ENCODE data around the gene FNDC8. TPM values are rescaled to one million over a fixed set of nuclear protein-coding genes. Genes with fewer than 3 reads are reported as not detected.

Gene FNDC8
- not detected for total RNA-seq

GRCh38 chr17:35121315-35121714 is at the start of gene FNDC8:
Gene FNDC8 (plus strand): TSS chr17:35121615. CDS start chr17:35121694, 79 bp downstream.
- no peak within 1 kb of the TSS for H3K4me3 Mint-ChIP-seq
- POLR2A ChIA-PET = interaction anchor here (1.2 to 3.2 kb wide), 2 partner anchors 7 to 9 kb away, joined by 5 to 15 read pairs; no protein-coding TSS in a partner anchor
- no peaks in the 10 kb centered on the region for H3K9me3 Mint-ChIP-seq

GRCh38 chr17:35073183-35073790 is 48.1 kb upstream of the FNDC8 start:
- peak; percentile 33 for DNase-seq
- peak overlapping the region; percentile 85 for H3K27ac Mint-ChIP-seq
- no peaks in the 10 kb centered on the region for H3K27me3 Mint-ChIP-seq
- intact Hi-C loops (cut with micrococcal nuclease) = no loop called here
- H3K9me3 Mint-ChIP-seq = no peaks in the 10 kb centered on the region
- peak overlapping the region; percentile 5 for H3K4me3 Mint-ChIP-seq
- no peak for TF ChIP-seq CTCF (IDR thresholded peaks at IDR 0.05)
- peaks cover 5% of the 10 kb centered on the region for H3K36me3 Mint-ChIP-seq (ENCODE audit: low read depth)
- ATAC-seq = peak; percentile 78
- ChIA-PET POLR2A (interaction anchor here (0.6 to 3.8 kb wide), 11 partner anchors 9 to 93 kb away, joined by 3 to 34 read pairs (median 5); partner anchors contain the start of genes LIG3 and RFFL), CTCF (interaction anchor here (1.0 to 1.9 kb wide), 5 partner anchors 10 to 74 kb away, joined by 3 to 9 read pairs (median 6); partner anchors contain the start of gene RFFL)
- H3K4me1 Mint-ChIP-seq (ENCODE audit: low read depth) = peaks cover 63% of the 10 kb centered on the region

More at GRCh38 chr17:35121315-35121714, at the start of gene FNDC8:
- Mint-ChIP-seq H3K4me1 (ENCODE audit: low read depth) (peaks cover 21% of the 10 kb centered on the region), H3K36me3 (ENCODE audit: low read depth) (peaks cover 19% of the 10 kb centered on the region), H3K27ac (no peak within 1 kb of the TSS), H3K27me3 (no peaks in the 10 kb centered on the region)
- ATAC-seq (no peak), DNase-seq (no peak)
- CTCF ChIA-PET = interaction anchor here (0.8 to 3.8 kb wide), 4 partner anchors 9 to 577 kb away, joined by 4 to 33 read pairs (median 18); no protein-coding TSS in a partner anchor
- intact Hi-C loops (cut with micrococcal nuclease) = loop anchor here (5.0 kb wide), 2 partner anchors 124 to 579 kb away; no protein-coding TSS in a partner anchor
- no peak for TF ChIP-seq CTCF (IDR thresholded peaks at IDR 0.05)

GRCh38 chr17:35073991-35074627 is 47.3 kb upstream of the FNDC8 start:
- intact Hi-C loops (cut with micrococcal nuclease) = loop anchor here (2.0 kb wide), 1 partner anchor 15 kb away; no protein-coding TSS in a partner anchor
- DNase-seq = no peak
- peak overlapping the region; percentile 1 for H3K4me3 Mint-ChIP-seq
- H3K36me3 Mint-ChIP-seq (ENCODE audit: low read depth) = peaks cover 3% of the 10 kb centered on the region
- no peaks in the 10 kb centered on the region for H3K27me3 Mint-ChIP-seq
- no peaks in the 10 kb centered on the region for H3K9me3 Mint-ChIP-seq
- no peak for TF ChIP-seq CTCF (IDR thresholded peaks at IDR 0.05)
- H3K27ac Mint-ChIP-seq = peak overlapping the region; percentile 85
- ChIA-PET POLR2A (interaction anchor here (0.6 to 3.8 kb wide), 10 partner anchors 8 to 66 kb away, joined by 3 to 34 read pairs (median 5); partner anchors contain the start of gene RFFL), CTCF (interaction anchor here (0.9 to 2.7 kb wide), 7 partner anchors 9 to 93 kb away, joined by 3 to 9 read pairs (median 6); partner anchors contain the start of gene RFFL)
- peak; percentile 48 for ATAC-seq
- H3K4me1 Mint-ChIP-seq (ENCODE audit: low read depth) = peaks cover 56% of the 10 kb centered on the region

GRCh38 chr17:35074711-35075707 is 46.4 kb upstream of the FNDC8 start:
- H3K9me3 Mint-ChIP-seq = no peaks in the 10 kb centered on the region
- no peak overlapping the region for H3K4me3 Mint-ChIP-seq
- DNase-seq (no peak), ATAC-seq (no peak)
- TF ChIP-seq CTCF (IDR thresholded peaks at IDR 0.05) = no peak
- H3K4me1 Mint-ChIP-seq (ENCODE audit: low read depth) = peaks cover 60% of the 10 kb centered on the region
- no peaks in the 10 kb centered on the region for H3K27me3 Mint-ChIP-seq
- ChIA-PET POLR2A (interaction anchor here (1.2 to 3.8 kb wide), 5 partner anchors 10 to 52 kb away, joined by 5 to 34 read pairs (median 8); partner anchors contain the start of gene RFFL), CTCF (interaction anchor here (0.9 to 2.7 kb wide), 9 partner anchors 8 to 94 kb away, joined by 3 to 9 read pairs (median 6); partner anchors contain the start of gene RFFL)
- peak overlapping the region; percentile 14 for H3K27ac Mint-ChIP-seq
- intact Hi-C loops (cut with micrococcal nuclease) = loop anchor here (2.0 kb wide), 1 partner anchor 14 kb away; no protein-coding TSS in a partner anchor
- H3K36me3 Mint-ChIP-seq (ENCODE audit: low read depth) = peaks cover 3% of the 10 kb centered on the region

Data from activated CD8-positive, alpha-beta T cell treated with anti-CD3 and anti-CD28 coated beads for 36 hours (primary cell).